Measurements from ENCODE around the gene CARMIL1. TPM values are rescaled to one million over a fixed set of nuclear protein-coding genes. Genes with fewer than 3 reads are reported as not detected.

The CARMIL1 gene
- polyA plus RNA-seq, 1 of the 3 experiments (the other 2 are of a cell fraction): 1.7 TPM

DNA sequence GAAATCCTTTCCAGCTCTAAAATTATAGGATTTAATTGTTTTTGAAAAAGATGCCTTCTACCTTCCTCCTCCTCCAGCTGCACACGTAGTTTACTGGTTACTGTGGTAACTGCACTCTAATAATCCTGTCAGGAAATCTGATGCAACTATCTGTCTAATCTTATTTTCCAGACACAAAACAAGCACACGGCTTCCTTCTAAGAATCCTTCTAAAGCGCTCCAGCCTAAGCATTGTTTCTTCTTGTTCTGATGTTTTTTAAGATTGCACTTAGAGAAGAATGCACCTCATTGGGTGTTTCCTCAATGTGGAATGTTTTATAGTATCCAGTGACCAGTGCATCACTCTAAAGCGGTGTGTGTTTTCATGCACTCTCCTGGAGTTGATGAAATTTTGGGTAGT is 63.6 kb downstream of the CARMIL1 start (continued):
- TF ChIP-seq CTCF (IDR thresholded peaks at IDR 0.05) (no peak), EP300 (IDR thresholded peaks at IDR 0.05; ENCODE audit: borderline replicate concordance in 1 of 2, low read depth in 1 of 2, low read length in 1 of 2) (peak; percentile 28 to 75; a peak in 1 of 4 replicates), CHD2 (IDR thresholded peaks at IDR 0.05; ENCODE audit: low read length, partially characterized antibody) (no peak), RAD21 (IDR thresholded peaks at IDR 0.05; ENCODE audit: low read length) (no peak), TCF12 (IDR thresholded peaks at IDR 0.05) (peak; percentile 99), EZH2phosphoT487 (IDR thresholded peaks at IDR 0.05; ENCODE audit: borderline replicate concordance, low read depth) (no peak), ELF1 (IDR thresholded peaks at IDR 0.05) (no peak), RFX5 (IDR thresholded peaks at IDR 0.05; ENCODE audit: low read length) (no peak), TAF1 (IDR thresholded peaks at IDR 0.05; ENCODE audit: borderline replicate concordance, low read depth, low read length) (no peak), USF1 (IDR thresholded peaks at IDR 0.05; ENCODE audit: borderline replicate concordance, low read depth) (no peak), SMC3 (IDR thresholded peaks at IDR 0.05; ENCODE audit: low read depth, low read length) (no peak), NFIC (IDR thresholded peaks at IDR 0.05; ENCODE audit: borderline replicate concordance) (peak; percentile 25; the same call in 1 of the 2 replicates), SIN3A (IDR thresholded peaks at IDR 0.05; ENCODE audit: borderline replicate concordance, low read depth, low read length) (0 out of 2 replicates have a peak, but pooled peaks have one; percentile 37), RXRA (IDR thresholded peaks at IDR 0.05; ENCODE audit: borderline replicate concordance, low read depth) (peak; percentile 76; the same call in 1 of the 2 replicates), JUND (IDR thresholded peaks at IDR 0.05) (peak; percentile 44), GATA2 (CRISPR knock-in tag; IDR thresholded peaks at IDR 0.05) (no peak), REST (IDR thresholded peaks at IDR 0.05; ENCODE audit: low read depth, low read length) (0 out of 2 replicates have a peak, but pooled peaks have one; percentile 19), FOXJ3 (CRISPR knock-in tag; IDR thresholded peaks at IDR 0.05) (no peak), MEF2A (IDR thresholded peaks at IDR 0.05; ENCODE audit: borderline replicate concordance, low read depth) (0 out of 2 replicates have a peak, but pooled peaks have one; percentile 18), PBX3 (IDR thresholded peaks at IDR 0.05) (peak; percentile 96)
- TF ChIP-seq, protein P1, sequence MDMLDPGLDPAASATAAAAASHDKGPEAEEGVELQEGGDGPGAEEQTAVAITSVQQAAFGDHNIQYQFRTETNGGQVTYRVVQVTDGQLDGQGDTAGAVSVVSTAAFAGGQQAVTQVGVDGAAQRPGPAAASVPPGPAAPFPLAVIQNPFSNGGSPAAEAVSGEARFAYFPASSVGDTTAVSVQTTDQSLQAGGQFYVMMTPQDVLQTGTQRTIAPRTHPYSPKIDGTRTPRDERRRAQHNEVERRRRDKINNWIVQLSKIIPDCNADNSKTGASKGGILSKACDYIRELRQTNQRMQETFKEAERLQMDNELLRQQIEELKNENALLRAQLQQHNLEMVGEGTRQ (IDR thresholded peaks at IDR 0.05; ENCODE audit: borderline replicate concordance, low read depth, low read length): no peak
- TF ChIP-seq, protein P2, sequence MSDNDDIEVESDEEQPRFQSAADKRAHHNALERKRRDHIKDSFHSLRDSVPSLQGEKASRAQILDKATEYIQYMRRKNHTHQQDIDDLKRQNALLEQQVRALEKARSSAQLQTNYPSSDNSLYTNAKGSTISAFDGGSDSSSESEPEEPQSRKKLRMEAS (IDR thresholded peaks at IDR 0.05; ENCODE audit: low read depth): no peak
